ENCODE measurements around the gene APEH. TPM values are rescaled to one million over a fixed set of nuclear protein-coding genes. Genes with fewer than 3 reads are reported as not detected.
A peak's percentile ranks its signal among the peaks of the same experiment; 100 is the strongest.

Gene APEH
- total RNA-seq, 6 donors from 2014 or later: 54.7 to 104 (median 92.8) TPM

GRCh38 chr3:49723296-49723627, 49.1 kb downstream of the APEH start:
- DNase-seq (peak in 1 of 2 donors; percentile 89), ATAC-seq (ENCODE audit: low FRiP score in 2 of 2) (peak in 1 of 2 donors; percentile 17)
- Histone ChIP-seq H3K27me3 (no peaks in the 10 kb centered on the region), H3K36me3 (peaks cover 15 to 56% (median 34%) of the 10 kb centered on the region in 4 donors), H3K4me3 (peak overlapping the region; percentile 67 to 94 (median 86)), H3K27ac (peak overlapping the region; percentile 91 to 96 (median 93)), H3K4me1 (peaks cover 28 to 53% (median 34%) of the 10 kb centered on the region in 4 donors), H3K9me3 (no peaks in the 10 kb centered on the region)
- TF ChIP-seq POLR2AphosphoS5 (IDR thresholded peaks at IDR 0.05) (no peak), POLR2A (IDR thresholded peaks at IDR 0.05) (no peak), EP300 (IDR thresholded peaks at IDR 0.05) (no peak), CTCF (IDR thresholded peaks at IDR 0.05) (no peak)
- 0 to 4% methylated on average over 3 to 8 of the region's 20 CpGs for WGBS, 2 donors

- Histone ChIP-seq H3K4me3 (peak within 1 kb of the TSS; percentile 67 to 94 (median 86)), H3K27ac (peak within 1 kb of the TSS; percentile 91 to 96 (median 93)), H3K9me3 (no peaks in the 10 kb centered on the region), H3K27me3 (no peaks in the 10 kb centered on the region), H3K36me3 (peaks cover 15 to 61% (median 35%) of the 10 kb centered on the region in 4 donors), H3K4me1 (peaks cover 24 to 47% (median 28%) of the 10 kb centered on the region in 4 donors)
- ATAC-seq (ENCODE audit: low FRiP score in 2 of 2) (peak; percentile 94 to 95), DNase-seq (peak; percentile 99)
- TF ChIP-seq POLR2A (IDR thresholded peaks at IDR 0.05) (peak in 2 of 4 donors; percentile 39 to 87), POLR2AphosphoS5 (IDR thresholded peaks at IDR 0.05) (peak; percentile 75), CTCF (IDR thresholded peaks at IDR 0.05) (peak in 2 of 6 experiments; percentile 7 to 13), EP300 (IDR thresholded peaks at IDR 0.05) (no peak)
- WGBS, 2 donors: 0% methylated on average over 7 to 52 of the region's 102 CpGs
Observed at GRCh38 chr3:49723628-49724551, 49.7 kb downstream of the APEH start, which contains the start of gene GMPPB. TSS of gene GMPPB (minus strand) at chr3:49723951. CDS start at chr3:49723726, 225 bp downstream.

- no peaks in the 10 kb centered on the region for H3K9me3 ChIP-seq
- H3K27me3 ChIP-seq: no peaks in the 10 kb centered on the region
- WGBS, 2 donors: 28 to 38% methylated on average over 5 to 6 of the region's 6 CpGs
- peak overlapping the region; percentile 84 to 96 (median 92) for H3K27ac ChIP-seq
- peak overlapping the region; percentile 30 to 94 (median 76) for H3K4me3 ChIP-seq
- peak in 1 of 2 donors; percentile 34 for DNase-seq
- ATAC-seq (ENCODE audit: low FRiP score in 2 of 2): no peak
- peaks cover 21 to 40% (median 23%) of the 10 kb centered on the region in 4 donors for H3K4me1 ChIP-seq
- no peak for TF ChIP-seq POLR2AphosphoS5 (IDR thresholded peaks at IDR 0.05)
- no peak for TF ChIP-seq CTCF (IDR thresholded peaks at IDR 0.05)
- TF ChIP-seq POLR2A (IDR thresholded peaks at IDR 0.05): no peak
- TF ChIP-seq EP300 (IDR thresholded peaks at IDR 0.05): no peak
- peaks cover 15 to 66% (median 36%) of the 10 kb centered on the region in 4 donors for H3K36me3 ChIP-seq
Observed at GRCh38 chr3:49724586-49724985, 50.4 kb downstream of the APEH start.

- WGBS, 2 donors: 90 to 92% methylated on average over 8 to 9 of the region's 11 CpGs
- peaks cover 16 to 30% (median 18%) of the 10 kb centered on the region in 4 donors for H3K4me1 ChIP-seq
- H3K36me3 ChIP-seq: peaks cover 15 to 73% (median 44%) of the 10 kb centered on the region in 4 donors
- ATAC-seq (ENCODE audit: low FRiP score in 2 of 2) (no peak), DNase-seq (no peak)
- no peak for TF ChIP-seq CTCF (IDR thresholded peaks at IDR 0.05)
- no peak for TF ChIP-seq EP300 (IDR thresholded peaks at IDR 0.05)
- TF ChIP-seq POLR2AphosphoS5 (IDR thresholded peaks at IDR 0.05): no peak
- no peak for TF ChIP-seq POLR2A (IDR thresholded peaks at IDR 0.05)
- peak overlapping the region in 1 of 4 donors; percentile 96 for H3K27ac ChIP-seq
- no peak overlapping the region for H3K4me3 ChIP-seq
- H3K27me3 ChIP-seq: no peaks in the 10 kb centered on the region
- H3K9me3 ChIP-seq: no peaks in the 10 kb centered on the region
Observed at GRCh38 chr3:49725906-49726681, 51.9 kb downstream of the APEH start.

Measured in upper lobe of left lung (tissue), 6 donors.